Mesodermal cell (in vitro differentiated cells): ENCODE data around the gene TRIL.

ENCODE experiments used
- H3K27ac ChIP-seq: 2 replicates; pipeline ENCODE4 v1.7.0; 2013; ENCODE audit warnings: mild to moderate bottlenecking, low read depth, low read length, moderate library complexity; ENCODE audit not compliant: severe bottlenecking
- H3K36me3 ChIP-seq: 2 replicates; pipeline ENCODE4 v1.7.1; 2013; ENCODE audit warnings: mild to moderate bottlenecking, low read length, moderate library complexity; ENCODE audit not compliant: control insufficient read depth, insufficient read depth
- H3K4me1 ChIP-seq: one replicate; pipeline ENCODE4 v1.7.1; 2013; ENCODE audit warnings: mild to moderate bottlenecking, low read length; ENCODE audit not compliant: insufficient read depth, control insufficient read depth, poor library complexity, severe bottlenecking
- H3K4me3 ChIP-seq: 2 replicates; pipeline ENCODE4 v1.7.0; 2013; ENCODE audit warnings: low read length, control low read depth, mild to moderate bottlenecking; ENCODE audit not compliant: insufficient read depth, poor library complexity, severe bottlenecking; ENCODE audit errors: extremely low read depth
- H3K9me3 ChIP-seq: 2 replicates; pipeline ENCODE4 v1.7.1; 2013; ENCODE audit warnings: mild to moderate bottlenecking, low read length, moderate library complexity; ENCODE audit not compliant: control insufficient read depth
- WGBS, 2 experiments: methylation state at CpG; one replicate each; pipeline ENCODE4 v1.1.5; 2013; ENCODE audit warnings: missing lambda C conversion rate in 2 of 2; ENCODE audit not compliant: insufficient coverage in 2 of 2; 5-methylcytosine and 5-hydroxymethylcytosine counted together

TRIL gene

DNA sequence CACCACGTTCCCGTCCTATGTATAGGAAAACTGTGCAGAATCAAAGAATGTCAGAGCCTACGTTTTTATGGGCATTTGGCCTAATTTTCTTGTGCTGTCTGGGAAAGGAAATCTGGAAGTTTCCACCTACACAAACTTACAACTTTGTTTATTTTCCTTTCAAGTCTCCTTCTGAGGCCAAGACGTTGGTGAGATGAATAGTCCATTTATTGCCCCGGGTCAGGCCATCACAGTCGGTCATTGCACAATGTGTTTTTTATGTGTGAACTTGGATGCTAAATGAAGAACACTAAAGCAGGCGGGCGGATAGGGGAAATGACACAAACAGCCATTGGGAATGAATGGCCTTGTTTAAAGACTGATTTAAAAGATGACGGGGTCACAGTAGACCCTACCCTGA is 38.6 kb downstream of the TRIL start:
- no peaks in the 10 kb centered on the region for H3K36me3 ChIP-seq
- WGBS, 2 experiments = 89 to 98% methylated on average over 5 to 6 of the region's 9 CpGs
- no peak overlapping the region for H3K4me3 ChIP-seq
- H3K27ac ChIP-seq = no peak overlapping the region
- peaks cover 5% of the 10 kb centered on the region for H3K4me1 ChIP-seq
- H3K9me3 ChIP-seq = no peaks in the 10 kb centered on the region

- no peaks in the 10 kb centered on the region for H3K4me1 ChIP-seq
- 92 to 93% methylated on average over 4 of the region's 5 CpGs for WGBS, 2 experiments
- no peak overlapping the region for H3K4me3 ChIP-seq
- H3K9me3 ChIP-seq = peaks cover 5% of the 10 kb centered on the region
- H3K27ac ChIP-seq = no peak overlapping the region
- no peaks in the 10 kb centered on the region for H3K36me3 ChIP-seq
Observed at GRCh38 chr7:28908775-28909174, 49.4 kb downstream of the TRIL start.

GRCh38 chr7:28905464-28905863 is 52.7 kb downstream of the TRIL start:
- no peaks in the 10 kb centered on the region for H3K36me3 ChIP-seq
- WGBS, 2 experiments = no CpG with 5 or more reads among the region's 3 CpGs
- no peak overlapping the region for H3K27ac ChIP-seq
- H3K4me1 ChIP-seq = no peaks in the 10 kb centered on the region
- no peaks in the 10 kb centered on the region for H3K9me3 ChIP-seq
- H3K4me3 ChIP-seq = no peak overlapping the region

DNA sequence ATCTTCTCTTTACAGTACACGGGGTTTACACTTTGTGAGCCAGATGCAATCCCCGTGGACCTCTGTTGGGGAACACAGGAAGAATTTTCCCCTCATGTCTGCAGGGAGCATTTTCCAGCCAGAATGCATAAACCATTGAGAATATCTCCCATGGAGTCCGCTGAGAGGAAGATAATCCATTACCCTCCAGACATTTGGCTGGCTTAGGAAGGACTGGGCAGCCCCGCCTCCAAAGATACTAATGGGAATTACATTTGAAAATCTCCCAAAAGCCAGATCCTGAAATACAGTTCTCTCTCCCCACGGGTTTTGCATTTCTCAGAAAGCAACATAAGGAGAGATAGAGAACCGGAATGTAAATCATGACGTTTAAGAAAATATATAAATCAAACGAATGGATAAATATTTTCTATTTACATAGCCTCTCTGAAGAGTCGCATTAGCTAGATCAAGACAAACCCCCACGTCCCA is 53.5 kb downstream of the TRIL start:
- Histone ChIP-seq H3K9me3 (no peaks in the 10 kb centered on the region), H3K27ac (no peak overlapping the region), H3K36me3 (no peaks in the 10 kb centered on the region), H3K4me3 (no peak overlapping the region), H3K4me1 (no peaks in the 10 kb centered on the region)
- WGBS, 2 experiments = 77 to 95% methylated on average over 5 to 6 of the region's 10 CpGs

DNA sequence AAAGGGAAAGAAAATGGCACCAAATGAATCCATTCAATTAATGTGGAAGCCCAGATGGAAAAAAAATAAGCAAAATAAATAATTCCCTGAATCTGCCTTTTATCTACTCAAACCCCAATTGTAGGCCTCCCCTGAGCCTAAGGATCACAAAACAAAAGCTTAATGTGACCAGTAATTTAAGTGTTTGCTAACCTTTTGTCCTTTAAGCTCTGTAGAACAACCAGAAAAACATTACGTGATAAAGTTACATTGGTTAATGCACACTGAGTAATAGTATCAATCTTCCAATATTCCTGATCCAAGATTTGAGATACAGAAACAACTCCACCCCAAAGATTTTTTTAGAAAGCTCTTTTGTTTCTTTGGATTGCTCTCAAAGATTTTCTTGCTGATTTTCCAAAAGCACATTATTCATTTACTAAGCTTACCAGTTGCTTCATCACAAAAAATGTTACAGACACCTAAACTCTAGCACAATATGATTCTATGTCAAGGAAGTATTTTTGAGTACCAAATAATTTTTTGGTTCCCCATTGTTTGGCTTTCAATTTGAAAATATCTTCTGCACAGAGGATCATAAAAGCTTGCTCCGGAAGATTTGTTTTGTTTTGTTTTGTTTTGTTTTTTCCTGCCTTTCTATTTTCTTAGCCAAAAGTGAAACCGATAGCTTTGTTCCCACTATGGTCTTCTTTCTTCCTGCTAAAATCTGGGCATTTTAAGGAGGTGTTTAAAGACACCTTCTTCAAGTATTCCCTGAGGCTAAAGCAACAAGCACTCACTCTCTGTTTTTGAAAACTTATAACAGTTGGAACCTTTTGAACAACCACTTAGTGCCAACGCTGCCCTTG is 54.2 kb downstream of the TRIL start:
- no peaks in the 10 kb centered on the region for H3K36me3 ChIP-seq
- H3K9me3 ChIP-seq = no peaks in the 10 kb centered on the region
- H3K27ac ChIP-seq = no peak overlapping the region
- 95 to 100% methylated on average over 2 of the region's 4 CpGs for WGBS, 2 experiments
- no peaks in the 10 kb centered on the region for H3K4me1 ChIP-seq
- H3K4me3 ChIP-seq = no peak overlapping the region
